ENCODE measurements around the gene KSR1. TPM values are rescaled to one million over a fixed set of nuclear protein-coding genes. Genes with fewer than 3 reads are reported as not detected.
"Not testable (repeated sequence)": the region's sequence is repeated elsewhere in the genome, so short reads cannot be mapped to it uniquely, and the experiment has no call there.

Gene KSR1
- polyA plus RNA-seq (2013): 31.4 TPM

DNA sequence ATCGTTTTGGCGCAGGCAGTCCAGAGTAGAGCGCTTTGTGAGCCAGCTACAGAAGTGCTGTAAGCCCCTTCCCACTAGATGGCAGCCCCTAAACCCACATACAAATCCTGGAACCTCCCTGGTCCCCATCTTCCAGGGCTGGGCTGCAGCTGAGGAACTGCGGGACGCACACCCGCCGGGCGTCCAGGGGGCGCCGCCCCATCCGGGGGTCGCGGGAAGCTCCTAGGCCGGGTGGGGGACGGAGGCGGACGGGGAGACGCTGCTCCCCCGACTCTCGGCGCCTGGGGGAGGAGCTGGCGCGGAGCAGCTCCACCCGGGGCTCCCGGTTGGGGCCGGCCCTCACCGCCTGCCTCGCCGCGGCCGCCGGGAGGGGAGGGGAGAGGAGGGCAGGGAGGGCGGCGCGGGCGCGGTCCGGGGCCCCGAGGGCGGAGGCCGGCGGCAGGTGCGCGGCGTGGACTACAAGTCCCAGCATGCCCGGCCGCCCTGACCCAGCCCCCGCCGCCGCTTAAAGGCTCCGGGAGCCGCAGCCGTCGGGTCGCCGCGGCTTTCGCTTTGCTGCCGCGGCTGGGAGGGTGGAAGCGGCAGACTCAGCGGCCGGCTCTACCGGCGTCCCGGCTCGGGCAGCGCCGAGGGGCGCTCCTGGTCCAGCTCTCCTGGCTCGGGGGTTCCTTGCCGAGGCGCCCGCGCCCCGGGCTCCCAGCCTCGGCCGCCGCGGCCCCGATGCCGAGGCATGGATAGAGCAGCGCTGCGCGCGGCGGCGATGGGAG is at the start of gene KSR1:
Gene KSR1 (plus strand): TSS at position 535 of the 767 bp plus-strand sequence. CDS start 196 bp downstream, at position 731.
- Histone ChIP-seq H3K4me1 (ENCODE audit: control extremely low read depth in 1 of 4, control insufficient read depth in 4 of 4, insufficient read depth in 4 of 4, low read length in 3 of 4) (peaks cover 3 to 29% (median 24%) of the 10 kb centered on the region in 4 experiments), H3K27ac (ENCODE audit: insufficient read depth in 1 of 2, low read depth in 1 of 2, low read length in 2 of 2, poor library complexity in 1 of 2, severe bottlenecking in 2 of 2) (peak within 1 kb of the TSS in 1 of 2 experiments; percentile 57), H3K36me3 (ENCODE audit: control insufficient read depth in 4 of 4, insufficient read depth in 4 of 4, low read length in 3 of 4) (peaks cover 0 to 5% (median 1%) of the 10 kb centered on the region in 4 experiments), H3K9me3 (ENCODE audit: control extremely low read depth in 1 of 5, control insufficient read depth in 4 of 5, insufficient read depth in 2 of 5, low read depth in 1 of 5, low read length in 4 of 5) (no peaks in the 10 kb centered on the region), H3K27me3 (replicated peaks in 2 of 5; ENCODE audit: control insufficient read depth in 4 of 5, insufficient read depth in 5 of 5, low read length in 4 of 5) (no peaks in the 10 kb centered on the region), H3K4me3 (ENCODE audit: control insufficient read depth in 1 of 7, extremely low read depth in 1 of 7, insufficient read depth in 4 of 7, low read depth in 2 of 7, low read length in 6 of 7) (peak within 1 kb of the TSS; percentile 46 to 92 (median 77))
- DNase-seq: peak; percentile 87 to 94 (median 89)
- POLR2A ChIA-PET: interaction anchor here (1.1 to 1.9 kb wide), 3 partner anchors 18 to 146 kb away, joined by 4 to 8 read pairs (median 7); no protein-coding TSS in a partner anchor
- under 1% methylated on average over 49 of the region's 88 CpGs for WGBS (ENCODE audit: insufficient coverage)
- CTCF ChIA-PET: interaction anchor here (0.6 to 4.0 kb wide), 27 partner anchors 10 to 219 kb away, joined by 3 to 57 read pairs (median 5); no protein-coding TSS in a partner anchor

DNA sequence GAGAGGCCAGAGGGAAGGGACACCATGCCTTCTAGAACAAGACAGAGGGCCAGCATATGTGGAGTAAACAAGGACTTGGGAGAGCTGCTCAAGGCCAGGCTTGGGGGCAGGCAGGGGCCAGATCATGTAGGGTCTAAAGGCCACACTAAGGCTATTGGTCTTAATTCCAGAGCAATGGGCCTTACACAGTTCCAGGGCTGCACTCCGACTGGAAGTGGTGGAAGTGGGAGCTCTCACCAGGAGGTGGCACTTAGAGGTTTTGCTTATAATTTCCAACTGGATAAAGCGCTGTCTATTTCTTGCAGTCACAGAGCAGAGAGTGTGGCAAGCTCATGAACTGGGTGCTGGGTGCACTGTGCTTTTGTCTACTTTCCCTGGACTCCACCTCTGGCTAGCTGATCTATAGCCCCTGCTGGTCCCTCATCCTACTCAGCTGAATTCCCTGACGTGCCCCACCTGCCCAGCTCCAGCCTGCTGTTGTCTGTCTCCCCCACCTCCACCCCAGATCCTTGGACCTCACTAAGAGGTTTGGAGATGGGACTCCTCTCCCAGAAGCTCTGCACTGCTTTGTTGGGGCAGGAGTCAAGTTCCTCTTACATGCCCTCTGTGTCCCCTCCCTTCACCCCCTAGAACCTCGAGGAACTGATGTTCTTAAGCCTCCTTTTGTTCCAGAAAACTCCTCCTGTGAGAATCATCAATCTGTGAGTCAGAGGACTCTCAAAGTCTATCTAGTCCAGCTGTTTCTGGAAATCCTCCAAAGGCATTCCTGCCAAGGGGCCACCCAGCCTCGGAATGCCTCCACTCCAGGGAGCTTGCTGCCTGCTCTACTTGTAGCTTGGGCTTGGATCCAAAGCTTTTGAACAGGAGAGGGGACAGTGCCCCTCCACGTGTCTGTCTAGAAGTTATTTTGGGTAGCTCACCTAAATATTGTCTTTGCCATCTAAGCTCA is 48.1 kb upstream of the KSR1 start:
- 85% methylated on average over 6 of the region's 6 CpGs for WGBS (ENCODE audit: insufficient coverage)
- DNase-seq: no peak
- no peak overlapping the region for H3K4me3 ChIP-seq (ENCODE audit: control insufficient read depth in 1 of 7, extremely low read depth in 1 of 7, insufficient read depth in 4 of 7, low read depth in 2 of 7, low read length in 6 of 7)
- no peaks in the 10 kb centered on the region for H3K27me3 ChIP-seq (replicated peaks in 2 of 5; ENCODE audit: control insufficient read depth in 4 of 5, insufficient read depth in 5 of 5, low read length in 4 of 5)
- POLR2A ChIA-PET: no interaction called here
- no peaks in the 10 kb centered on the region for H3K9me3 ChIP-seq (ENCODE audit: control extremely low read depth in 1 of 5, control insufficient read depth in 4 of 5, insufficient read depth in 2 of 5, low read depth in 1 of 5, low read length in 4 of 5)
- peaks cover 0 to 8% (median 2%) of the 10 kb centered on the region in 4 experiments for H3K4me1 ChIP-seq (ENCODE audit: control extremely low read depth in 1 of 4, control insufficient read depth in 4 of 4, insufficient read depth in 4 of 4, low read length in 3 of 4)
- no peak overlapping the region for H3K27ac ChIP-seq (ENCODE audit: insufficient read depth in 1 of 2, low read depth in 1 of 2, low read length in 2 of 2, poor library complexity in 1 of 2, severe bottlenecking in 2 of 2)
- CTCF ChIA-PET: interaction anchor here (0.5 to 1.5 kb wide), 4 partner anchors 9 to 378 kb away, joined by 3 to 5 read pairs (median 3); no protein-coding TSS in a partner anchor
- no peaks in the 10 kb centered on the region for H3K36me3 ChIP-seq (ENCODE audit: control insufficient read depth in 4 of 4, insufficient read depth in 4 of 4, low read length in 3 of 4)

DNA sequence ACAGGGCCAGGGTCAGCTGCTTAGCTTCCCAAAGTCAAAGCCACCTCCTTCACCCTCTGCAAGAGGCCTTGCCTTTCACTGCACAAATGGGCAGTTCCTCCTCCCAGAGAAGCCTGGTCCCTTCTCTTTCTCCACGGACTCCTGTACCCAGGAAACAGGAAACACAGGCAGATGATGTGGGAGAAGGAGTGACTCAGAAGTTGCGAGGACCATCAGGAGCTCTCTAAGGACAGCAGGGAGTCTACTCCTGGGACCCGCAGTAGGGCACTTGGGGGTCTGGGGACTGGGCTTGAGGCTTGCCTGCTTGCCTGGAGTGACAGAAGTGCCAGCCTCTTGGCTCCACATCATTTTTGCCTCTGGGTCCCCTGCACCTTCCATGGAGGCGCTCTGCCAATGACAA is 47.4 kb upstream of the KSR1 start:
- peaks cover 0 to 12% (median 5%) of the 10 kb centered on the region in 4 experiments for H3K4me1 ChIP-seq (ENCODE audit: control extremely low read depth in 1 of 4, control insufficient read depth in 4 of 4, insufficient read depth in 4 of 4, low read length in 3 of 4)
- no peaks in the 10 kb centered on the region for H3K9me3 ChIP-seq (ENCODE audit: control extremely low read depth in 1 of 5, control insufficient read depth in 4 of 5, insufficient read depth in 2 of 5, low read depth in 1 of 5, low read length in 4 of 5)
- POLR2A ChIA-PET: no interaction called here
- H3K27me3 ChIP-seq (replicated peaks in 2 of 5; ENCODE audit: control insufficient read depth in 4 of 5, insufficient read depth in 5 of 5, low read length in 4 of 5): no peaks in the 10 kb centered on the region
- H3K4me3 ChIP-seq (ENCODE audit: control insufficient read depth in 1 of 7, extremely low read depth in 1 of 7, insufficient read depth in 4 of 7, low read depth in 2 of 7, low read length in 6 of 7): no peak overlapping the region
- no peak for DNase-seq
- H3K27ac ChIP-seq (ENCODE audit: insufficient read depth in 1 of 2, low read depth in 1 of 2, low read length in 2 of 2, poor library complexity in 1 of 2, severe bottlenecking in 2 of 2): no peak overlapping the region
- CTCF ChIA-PET: interaction anchor here (1.5 to 1.9 kb wide), 2 partner anchors 20 to 192 kb away, joined by 4 to 5 read pairs; no protein-coding TSS in a partner anchor
- no peaks in the 10 kb centered on the region for H3K36me3 ChIP-seq (ENCODE audit: control insufficient read depth in 4 of 4, insufficient read depth in 4 of 4, low read length in 3 of 4)
- WGBS (ENCODE audit: insufficient coverage): 100% methylated on average over 1 of the region's 4 CpGs

DNA sequence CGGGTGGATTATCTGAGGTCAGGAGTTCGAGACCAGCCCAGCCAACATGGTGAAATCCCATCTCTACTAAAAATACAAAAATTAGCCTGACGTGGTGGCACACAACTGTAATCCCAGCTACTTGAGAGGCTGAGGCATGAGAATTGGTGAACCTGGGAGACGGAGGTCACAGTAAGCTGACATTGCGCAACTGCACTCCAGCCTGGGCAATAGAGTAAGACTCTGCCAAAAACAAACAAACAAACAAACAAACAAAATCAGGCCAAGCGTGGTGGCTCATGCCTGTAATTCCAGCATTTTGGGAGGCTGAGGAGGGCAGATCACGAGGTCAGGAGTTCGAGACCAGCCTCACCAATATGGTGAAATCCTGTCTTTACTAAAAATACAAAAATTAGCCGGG is 44.1 kb upstream of the KSR1 start:
- CTCF ChIA-PET: interaction anchor here (1.1 to 2.5 kb wide), 4 partner anchors 13 to 33 kb away, joined by 3 to 9 read pairs (median 6); no protein-coding TSS in a partner anchor
- WGBS (ENCODE audit: insufficient coverage): 93% methylated on average over 2 of the region's 9 CpGs

DNA sequence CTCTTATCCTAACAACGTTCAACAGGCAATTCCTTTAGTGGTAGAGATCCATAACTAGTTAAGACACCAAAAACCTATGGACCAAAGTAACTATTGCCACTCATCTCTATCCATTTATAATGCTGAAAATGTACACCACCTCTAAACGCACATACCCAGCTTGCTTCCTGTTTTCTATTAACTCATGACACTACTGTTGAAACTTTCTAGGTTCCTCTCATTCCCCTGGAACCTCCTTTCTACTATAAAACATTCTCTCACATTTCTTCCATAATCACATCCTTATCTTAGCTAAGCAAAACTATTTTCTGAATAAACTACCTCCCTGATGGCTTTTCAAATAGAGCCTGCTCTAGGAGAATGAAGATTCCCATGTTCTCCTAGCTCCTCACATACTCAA is 42.9 kb upstream of the KSR1 start:
- peak; percentile 2 to 35 (median 21) for DNase-seq
- POLR2A ChIA-PET: interaction anchor here (1.0 kb wide), 1 partner anchor 11 kb away, joined by 4 read pairs; no protein-coding TSS in a partner anchor
- 44% methylated on average over 2 of the region's 2 CpGs for WGBS (ENCODE audit: insufficient coverage)
- Histone ChIP-seq H3K4me3 (ENCODE audit: control insufficient read depth in 1 of 7, extremely low read depth in 1 of 7, insufficient read depth in 4 of 7, low read depth in 2 of 7, low read length in 6 of 7) (no peak overlapping the region), H3K27me3 (replicated peaks in 2 of 5; ENCODE audit: control insufficient read depth in 4 of 5, insufficient read depth in 5 of 5, low read length in 4 of 5) (no peaks in the 10 kb centered on the region), H3K36me3 (ENCODE audit: control insufficient read depth in 4 of 4, insufficient read depth in 4 of 4, low read length in 3 of 4) (no peaks in the 10 kb centered on the region), H3K4me1 (ENCODE audit: control extremely low read depth in 1 of 4, control insufficient read depth in 4 of 4, insufficient read depth in 4 of 4, low read length in 3 of 4) (peaks cover 0 to 21% (median 9%) of the 10 kb centered on the region in 4 experiments), H3K9me3 (ENCODE audit: control extremely low read depth in 1 of 5, control insufficient read depth in 4 of 5, insufficient read depth in 2 of 5, low read depth in 1 of 5, low read length in 4 of 5) (no peaks in the 10 kb centered on the region), H3K27ac (ENCODE audit: insufficient read depth in 1 of 2, low read depth in 1 of 2, low read length in 2 of 2, poor library complexity in 1 of 2, severe bottlenecking in 2 of 2) (no peak overlapping the region)
- CTCF ChIA-PET: interaction anchor here (0.7 to 2.5 kb wide), 7 partner anchors 9 to 184 kb away, joined by 3 to 9 read pairs (median 5); no protein-coding TSS in a partner anchor

More for the DNA sequence above, 44.1 kb upstream of the KSR1 start:
- H3K4me1 ChIP-seq (ENCODE audit: control extremely low read depth in 1 of 4, control insufficient read depth in 4 of 4, insufficient read depth in 4 of 4, low read length in 3 of 4): peaks cover 0 to 21% (median 9%) of the 10 kb centered on the region in 4 experiments
- POLR2A ChIA-PET; H3K4me3 ChIP-seq (ENCODE audit: control insufficient read depth in 1 of 7, extremely low read depth in 1 of 7, insufficient read depth in 4 of 7, low read depth in 2 of 7, low read length in 6 of 7); H3K36me3 ChIP-seq (ENCODE audit: control insufficient read depth in 4 of 4, insufficient read depth in 4 of 4, low read length in 3 of 4); H3K27me3 ChIP-seq (replicated peaks in 2 of 5; ENCODE audit: control insufficient read depth in 4 of 5, insufficient read depth in 5 of 5, low read length in 4 of 5); DNase-seq; H3K27ac ChIP-seq (ENCODE audit: insufficient read depth in 1 of 2, low read depth in 1 of 2, low read length in 2 of 2, poor library complexity in 1 of 2, severe bottlenecking in 2 of 2); H3K9me3 ChIP-seq (ENCODE audit: control extremely low read depth in 1 of 5, control insufficient read depth in 4 of 5, insufficient read depth in 2 of 5, low read depth in 1 of 5, low read length in 4 of 5): not testable (repeated sequence)

DNA sequence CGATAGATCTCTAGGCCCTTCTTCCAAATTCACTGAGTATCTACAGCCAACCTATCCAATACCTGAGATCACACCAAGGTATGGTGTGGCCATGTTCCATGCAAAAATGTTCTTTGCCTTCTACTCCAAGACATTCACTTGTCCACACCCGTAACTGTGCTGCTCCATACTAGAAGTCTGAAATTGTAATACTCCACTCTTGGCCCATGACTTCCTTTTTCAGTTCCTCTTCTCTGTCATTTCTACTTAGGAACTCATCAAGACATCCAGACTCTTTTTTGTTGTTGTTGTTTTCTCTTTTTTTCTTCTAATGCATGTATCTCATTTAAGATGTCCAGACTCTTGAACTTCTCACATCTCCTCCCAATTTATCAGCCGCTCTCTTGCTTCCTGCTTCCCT is 42.5 kb upstream of the KSR1 start:
- WGBS (ENCODE audit: insufficient coverage): 87% methylated on average over 3 of the region's 3 CpGs
- ChIA-PET CTCF (interaction anchor here (0.7 to 2.5 kb wide), 7 partner anchors 8 to 184 kb away, joined by 3 to 9 read pairs (median 5); no protein-coding TSS in a partner anchor), POLR2A (interaction anchor here (1.0 kb wide), 1 partner anchor 10 kb away, joined by 4 read pairs; no protein-coding TSS in a partner anchor)
- Histone ChIP-seq H3K36me3 (ENCODE audit: control insufficient read depth in 4 of 4, insufficient read depth in 4 of 4, low read length in 3 of 4) (no peaks in the 10 kb centered on the region), H3K27me3 (replicated peaks in 2 of 5; ENCODE audit: control insufficient read depth in 4 of 5, insufficient read depth in 5 of 5, low read length in 4 of 5) (no peaks in the 10 kb centered on the region), H3K9me3 (ENCODE audit: control extremely low read depth in 1 of 5, control insufficient read depth in 4 of 5, insufficient read depth in 2 of 5, low read depth in 1 of 5, low read length in 4 of 5) (no peaks in the 10 kb centered on the region), H3K4me3 (ENCODE audit: control insufficient read depth in 1 of 7, extremely low read depth in 1 of 7, insufficient read depth in 4 of 7, low read depth in 2 of 7, low read length in 6 of 7) (no peak overlapping the region), H3K27ac (ENCODE audit: insufficient read depth in 1 of 2, low read depth in 1 of 2, low read length in 2 of 2, poor library complexity in 1 of 2, severe bottlenecking in 2 of 2) (no peak overlapping the region), H3K4me1 (ENCODE audit: control extremely low read depth in 1 of 4, control insufficient read depth in 4 of 4, insufficient read depth in 4 of 4, low read length in 3 of 4) (peaks cover 0 to 21% (median 9%) of the 10 kb centered on the region in 4 experiments)
- DNase-seq: peak; percentile 2 to 31 (median 31)

Data from common myeloid progenitor, CD34-positive (primary cell).